Breast epithelium (tissue), 3 donors: ENCODE measurements around the gene CLIC3.

Experiments
- CTCF ChIP-seq, 3 donors: fragments of 450-650 bp; IDR thresholded peaks; one replicate each; pipeline ENCODE4 v1.5.1; 2016 to 2017; ENCODE audit warnings: antibody characterized with exemption in 3 of 3, mild to moderate bottlenecking in 3 of 3, moderate library complexity in 3 of 3
- POLR2AphosphoS5 ChIP-seq, 3 donors: sonication (generic); formaldehyde crosslinking; IDR thresholded peaks; one replicate each; pipeline ENCODE4 v1.6.1; 2017; ENCODE audit warnings: antibody characterized with exemption in 3 of 3

- no peak for TF ChIP-seq CTCF (IDR thresholded peaks at IDR 0.05)
- no peak for TF ChIP-seq POLR2AphosphoS5 (IDR thresholded peaks at IDR 0.05)
Measured at GRCh38 chr9:137014166-137014565, 17.8 kb upstream of the CLIC3 start.
